Esophagus squamous epithelium (tissue), 4 donors: ENCODE results near the gene EWSR1.

ENCODE experiments used
- POLR2A ChIP-seq, 4 donors: fragments of 450-650 bp; IDR thresholded peaks; one replicate each; pipeline ENCODE4 v1.6.1; 2017; ENCODE audit warnings: antibody characterized with exemption in 4 of 4, mild to moderate bottlenecking in 4 of 4, moderate library complexity in 3 of 4
- TF ChIP-seq, protein P1 (sequence below), 6 experiments: fragments of 450-650 bp in 4 of 6; fragments of 200-600 bp in 2 of 6; sonication (generic) in 2 of 6; IDR thresholded peaks; one replicate each; pipeline ENCODE4 v1.5.1; 2016 to 2019; ENCODE audit warnings: antibody characterized with exemption in 6 of 6, mild to moderate bottlenecking in 4 of 6, moderate library complexity in 4 of 6

DNA sequence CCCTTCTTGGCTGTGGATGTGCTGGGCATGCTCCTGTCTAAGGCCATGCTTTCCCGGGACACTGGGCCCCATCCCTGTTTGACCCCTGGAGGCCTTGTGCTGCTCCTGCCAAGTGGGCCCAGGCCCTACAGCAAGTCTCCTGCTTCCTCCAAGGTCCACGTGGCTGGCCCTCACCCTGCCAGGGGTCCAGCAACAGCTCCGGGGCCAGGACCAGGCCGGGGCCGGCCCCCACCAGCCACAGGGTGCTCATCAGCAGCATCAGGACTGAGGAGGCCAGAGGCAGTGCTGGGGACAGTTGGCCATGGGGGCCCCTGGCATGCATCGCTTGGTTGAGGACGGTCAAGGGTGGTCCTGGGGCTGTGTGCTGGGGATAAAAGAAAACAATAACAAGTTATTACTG is 2.8 kb upstream of the EWSR1 start:
- TF ChIP-seq, protein P1, sequence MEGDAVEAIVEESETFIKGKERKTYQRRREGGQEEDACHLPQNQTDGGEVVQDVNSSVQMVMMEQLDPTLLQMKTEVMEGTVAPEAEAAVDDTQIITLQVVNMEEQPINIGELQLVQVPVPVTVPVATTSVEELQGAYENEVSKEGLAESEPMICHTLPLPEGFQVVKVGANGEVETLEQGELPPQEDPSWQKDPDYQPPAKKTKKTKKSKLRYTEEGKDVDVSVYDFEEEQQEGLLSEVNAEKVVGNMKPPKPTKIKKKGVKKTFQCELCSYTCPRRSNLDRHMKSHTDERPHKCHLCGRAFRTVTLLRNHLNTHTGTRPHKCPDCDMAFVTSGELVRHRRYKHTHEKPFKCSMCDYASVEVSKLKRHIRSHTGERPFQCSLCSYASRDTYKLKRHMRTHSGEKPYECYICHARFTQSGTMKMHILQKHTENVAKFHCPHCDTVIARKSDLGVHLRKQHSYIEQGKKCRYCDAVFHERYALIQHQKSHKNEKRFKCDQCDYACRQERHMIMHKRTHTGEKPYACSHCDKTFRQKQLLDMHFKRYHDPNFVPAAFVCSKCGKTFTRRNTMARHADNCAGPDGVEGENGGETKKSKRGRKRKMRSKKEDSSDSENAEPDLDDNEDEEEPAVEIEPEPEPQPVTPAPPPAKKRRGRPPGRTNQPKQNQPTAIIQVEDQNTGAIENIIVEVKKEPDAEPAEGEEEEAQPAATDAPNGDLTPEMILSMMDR (IDR thresholded peaks at IDR 0.05) = no peak
- TF ChIP-seq POLR2A (IDR thresholded peaks at IDR 0.05) = no peak
